Skin of body (tissue), 2 donors: ENCODE data around the gene XAB2. TPM values are rescaled to one million over a fixed set of nuclear protein-coding genes. Genes with fewer than 3 reads are reported as not detected.

Source experiments
- DNase-seq: peaks from one replicate; lab custom pipeline; 2025; lab: John Stamatoyannopoulos, UW
- total RNA-seq: library from RNA; depleted of rRNA; stranded (reverse); fragments of >200 nt; gene quantifications from one replicate; pipeline ENCODE4 v1.2.3, GENCODE V29; 2014

Gene XAB2
- total RNA-seq, result 21.9 TPM

DNA sequence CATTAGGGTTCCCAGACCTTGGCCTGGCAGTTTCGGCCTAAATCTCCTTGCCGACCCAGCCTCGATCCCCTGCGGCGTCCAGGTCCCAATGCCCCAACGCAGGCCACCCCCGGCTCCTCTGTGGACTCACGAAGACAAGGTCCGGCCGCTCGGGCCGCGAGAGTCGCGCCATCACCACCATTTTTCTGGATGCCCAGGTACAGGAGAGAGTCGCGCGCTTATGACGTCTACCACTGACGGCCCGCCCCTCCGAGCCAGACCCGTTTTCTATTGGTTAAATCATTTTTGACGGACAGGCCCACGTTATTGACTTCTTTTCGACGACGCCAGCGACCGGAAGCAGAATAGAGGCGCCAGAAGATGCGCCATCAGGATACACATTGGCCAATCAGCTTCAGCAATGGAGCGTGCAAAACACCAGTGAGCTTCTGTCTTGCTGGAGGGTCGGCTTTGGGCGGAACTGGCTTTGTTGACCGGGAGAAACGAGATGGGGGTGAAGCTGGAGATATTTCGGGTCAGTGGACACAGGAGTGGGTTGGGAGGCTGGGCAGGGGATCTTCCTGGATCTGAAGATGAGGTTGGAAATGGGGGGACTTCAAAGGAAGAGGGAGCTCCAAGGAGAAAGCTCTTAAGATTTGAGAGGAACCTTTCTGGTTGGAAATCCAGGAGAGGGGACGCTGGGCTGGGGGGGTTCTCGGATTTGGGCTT, at the start of gene XAB2, which contains the start of gene PET100:
TSS of gene XAB2 (minus strand) at position 199 of the 708 bp plus-strand sequence. CDS start at position 181, 18 bp downstream.
TSS of gene PET100 (plus strand) at position 447 of the 708 bp plus-strand sequence. CDS start at position 488, 41 bp downstream.
- peak; percentile 100 for DNase-seq

DNA sequence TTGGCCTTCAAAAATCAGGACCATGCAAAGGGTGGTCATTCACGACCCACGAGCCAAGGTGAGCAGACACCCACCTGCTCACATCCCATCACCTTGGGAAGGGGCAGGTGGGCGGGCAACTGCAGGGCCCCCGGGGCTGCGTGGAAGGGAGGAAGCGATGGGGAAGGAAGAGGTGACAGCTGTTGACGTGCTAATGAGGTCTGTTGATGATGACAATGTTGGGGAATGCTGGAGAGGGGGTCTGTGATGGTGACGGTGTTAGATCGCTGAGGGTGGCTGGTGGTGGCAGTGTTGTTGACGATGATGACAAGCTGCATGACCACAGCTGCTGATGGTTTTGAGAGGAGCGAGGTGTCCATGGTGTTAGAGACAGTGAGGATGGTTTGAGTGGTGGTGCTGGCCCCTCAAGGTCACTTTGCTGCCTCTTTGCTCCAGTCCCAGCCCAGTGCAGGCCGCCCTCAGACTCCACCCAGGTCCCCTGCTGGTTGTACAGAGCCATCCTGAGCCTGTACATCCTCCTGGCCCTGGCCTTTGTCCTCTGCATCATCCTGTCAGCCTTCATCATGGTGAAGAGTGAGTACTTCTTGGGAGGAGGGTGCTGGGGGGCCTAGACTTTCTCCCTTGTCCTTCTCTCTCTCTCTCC, 48.4 kb upstream of the XAB2 start:
- DNase-seq, result no peak

GRCh38 chr19:7676854-7677253, 47.5 kb upstream of the XAB2 start, which contains the start of gene MCEMP1:
Gene MCEMP1 (plus strand): TSS chr19:7677090. CDS start chr19:7677121, 31 bp downstream.
- no peak for DNase-seq

DNA sequence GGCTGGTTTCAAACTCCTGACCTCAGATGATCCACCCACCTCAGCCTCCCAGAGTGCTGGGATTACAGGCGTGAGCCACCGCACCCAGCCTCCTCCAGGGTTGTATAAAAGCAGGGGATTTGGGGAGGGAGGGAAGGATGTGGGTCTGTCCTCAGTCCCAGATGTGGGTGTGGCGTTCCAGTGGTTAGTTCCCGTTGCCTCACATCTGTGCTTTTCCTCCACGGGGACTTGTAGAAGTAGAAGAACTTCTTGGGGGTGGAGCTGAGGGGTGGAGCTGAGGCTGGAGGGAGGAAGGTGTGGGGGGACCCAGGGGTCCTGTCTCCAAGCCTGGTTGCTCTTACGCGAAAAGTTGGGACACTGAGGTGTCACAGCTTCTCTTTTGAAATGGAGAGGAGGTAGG, 47.0 kb upstream of the XAB2 start:
- no peak for DNase-seq

- DNase-seq, result peak; percentile 67
These were observed 45.0 kb upstream of the XAB2 start for GRCh38 chr19:7674010-7675005.

- no peak for DNase-seq
These were observed 43.2 kb upstream of the XAB2 start for GRCh38 chr19:7672522-7672921.

DNA sequence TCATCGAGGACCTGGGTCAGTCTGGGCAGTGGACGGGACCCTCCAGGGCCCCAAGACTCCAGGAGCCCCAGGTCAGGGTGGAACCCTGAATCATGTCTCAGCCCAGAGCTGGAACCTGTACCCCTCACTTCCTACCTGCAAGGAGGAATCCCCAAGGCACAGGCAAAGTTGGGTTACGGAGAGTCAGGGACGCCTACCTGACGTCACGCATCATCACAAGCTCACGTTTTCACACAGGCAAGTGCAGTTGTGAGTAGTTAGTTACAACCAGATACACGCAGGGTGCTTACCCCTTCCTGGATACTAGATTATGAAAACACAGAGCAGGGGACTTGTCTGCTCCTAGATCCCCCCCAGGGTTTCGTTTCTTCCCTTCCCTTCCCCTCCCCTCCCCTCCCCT, 41.4 kb upstream of the XAB2 start:
- DNase-seq, result no peak

DNA sequence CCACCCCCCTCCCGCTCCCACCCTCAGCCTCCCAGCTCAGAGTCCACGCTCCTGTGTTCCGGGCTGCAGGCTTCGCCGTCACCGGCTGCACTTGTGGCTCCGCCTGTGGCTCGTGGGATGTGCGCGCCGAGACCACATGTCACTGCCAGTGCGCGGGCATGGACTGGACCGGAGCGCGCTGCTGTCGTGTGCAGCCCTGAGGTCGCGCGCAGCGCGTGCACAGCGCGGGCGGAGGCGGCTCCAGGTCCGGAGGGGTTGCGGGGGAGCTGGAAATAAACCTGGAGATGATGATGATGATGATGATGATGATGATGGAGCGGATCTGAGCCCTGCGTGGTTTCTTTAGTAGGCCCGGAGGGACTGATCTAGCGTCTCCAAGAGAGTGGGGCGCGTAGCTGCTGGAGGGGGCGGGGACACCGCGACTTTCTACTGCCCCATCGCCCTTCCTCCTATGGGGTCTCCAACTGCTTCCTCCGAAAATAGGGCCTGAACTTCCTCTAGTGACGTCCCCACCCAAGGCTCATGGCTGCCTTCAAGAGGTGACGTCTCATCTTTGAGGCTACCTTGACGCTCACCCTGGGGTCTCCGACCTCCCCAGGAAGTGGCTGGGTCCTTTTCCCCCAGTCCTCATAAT, 40.9 kb upstream of the XAB2 start:
- DNase-seq, result peak; percentile 33

DNA sequence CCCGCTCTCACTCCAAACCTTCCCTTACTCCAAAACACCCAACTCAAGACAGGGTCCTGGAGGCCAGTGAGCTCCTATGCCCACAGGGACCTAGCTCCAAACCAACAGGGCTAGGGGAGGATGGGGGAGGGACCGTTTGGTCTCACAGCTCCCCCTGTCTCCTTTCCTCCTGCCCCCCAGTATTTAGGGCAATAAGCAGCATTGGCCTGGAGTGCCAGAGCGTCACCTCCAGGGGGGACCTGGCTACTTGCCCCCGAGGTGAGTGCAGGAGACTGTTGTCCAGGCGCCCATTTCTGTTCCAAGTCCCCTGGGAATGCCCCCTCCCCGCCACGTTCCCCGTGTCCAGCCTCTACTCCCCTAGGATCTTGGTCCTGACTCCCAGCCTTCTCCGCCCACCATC, 40.3 kb upstream of the XAB2 start:
- no peak for DNase-seq

DNA sequence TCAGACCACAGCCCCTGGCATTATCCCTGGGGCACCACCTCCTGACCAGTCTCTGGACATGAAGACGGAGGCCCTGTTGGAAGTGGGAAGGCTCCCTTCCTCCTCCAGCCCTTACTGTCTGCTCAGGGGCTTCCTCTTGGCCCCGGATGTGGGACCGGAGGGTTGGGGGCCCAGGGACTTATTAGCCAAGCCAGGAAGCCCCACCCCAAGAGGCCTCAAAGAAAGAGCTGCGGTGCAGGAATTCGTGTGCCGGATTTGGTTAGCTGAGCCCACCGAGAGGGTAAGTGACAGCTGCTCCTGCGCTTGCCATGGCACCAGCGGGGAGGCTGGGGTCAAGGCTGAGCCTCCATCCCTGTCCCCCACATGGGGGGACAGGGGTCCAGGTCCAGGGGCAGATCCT, 39.5 kb upstream of the XAB2 start, which contains the start of gene RETN:
TSS of gene RETN (plus strand) at position 208 of the 400 bp plus-strand sequence. CDS start 278 bp downstream, outside the sequence.
- no peak for DNase-seq

- peak; percentile 73 for DNase-seq
These were observed 35.7 kb upstream of the XAB2 start for GRCh38 chr19:7665076-7665475.

DNA sequence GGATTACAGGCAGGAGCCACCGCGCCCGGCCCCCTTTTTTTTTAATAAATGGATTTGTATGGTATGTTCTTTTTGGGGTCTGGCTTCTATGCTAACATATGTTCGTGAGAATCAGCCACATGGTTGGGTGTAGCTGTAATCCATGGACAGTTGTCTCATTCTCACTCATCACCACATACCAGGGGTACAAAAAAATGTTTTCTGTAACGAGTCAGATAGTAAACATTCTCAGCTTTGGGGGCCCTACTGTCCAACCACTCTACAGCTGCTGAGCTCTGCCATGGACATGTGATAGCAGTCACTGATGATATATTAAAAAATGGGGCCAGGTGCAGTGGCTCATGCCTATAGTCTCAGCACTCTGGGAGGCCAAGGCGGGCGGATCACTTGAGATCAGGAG, 34.4 kb upstream of the XAB2 start:
- DNase-seq, result peak; percentile 27

DNA sequence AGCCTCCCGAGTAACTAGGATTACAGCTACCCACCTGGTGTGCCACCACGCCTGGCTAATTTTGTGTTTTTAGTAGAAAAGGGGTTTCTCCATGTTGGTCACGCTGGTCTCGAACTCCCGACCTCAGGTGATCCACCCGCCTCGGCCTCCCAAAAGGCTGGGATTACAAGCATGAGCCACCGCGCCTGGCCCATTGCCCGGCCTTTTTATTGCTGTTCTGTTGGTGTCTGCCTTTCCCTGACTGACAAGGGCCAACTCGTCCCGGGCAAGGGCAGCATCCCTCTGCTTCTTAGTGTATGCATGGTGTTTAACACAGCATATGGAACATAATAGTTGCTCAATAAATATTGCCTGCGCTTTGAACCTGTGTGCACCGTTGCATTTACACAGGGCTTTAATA, 33.3 kb upstream of the XAB2 start:
- DNase-seq, result no peak

GRCh38 chr19:7661744-7662538, 32.6 kb upstream of the XAB2 start:
- no peak for DNase-seq

DNA sequence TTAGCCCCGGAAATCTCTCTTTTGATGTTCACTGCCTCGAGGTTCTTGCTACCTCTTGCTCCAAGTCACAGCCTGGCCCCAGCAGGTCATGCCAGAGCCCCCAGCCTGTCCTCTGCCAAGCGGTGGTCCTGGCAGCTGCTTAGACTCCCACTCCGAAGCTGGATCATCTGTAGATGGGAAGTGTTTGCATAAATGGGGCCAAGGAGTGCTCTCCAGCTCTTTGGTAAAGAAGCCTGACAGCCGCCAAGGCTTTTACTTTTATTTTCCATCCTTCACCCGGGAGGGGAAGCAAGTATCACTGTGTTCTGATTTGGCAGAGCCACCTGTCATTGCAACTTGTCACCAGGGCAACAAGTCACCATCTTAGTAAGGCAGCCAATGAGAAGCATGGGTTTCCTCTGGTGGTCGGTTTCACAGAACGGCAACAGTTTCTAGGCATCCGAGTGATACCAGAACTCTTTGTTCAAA, 28.9 kb upstream of the XAB2 start:
- DNase-seq, result no peak

GRCh38 chr19:7657131-7657751, 27.9 kb upstream of the XAB2 start:
- DNase-seq, result no peak

- no peak for DNase-seq
These were observed 26.2 kb upstream of the XAB2 start for GRCh38 chr19:7655581-7655980.

GRCh38 chr19:7654401-7654800, 25.1 kb upstream of the XAB2 start:
- DNase-seq, result no peak

- peak; percentile 79 for DNase-seq
These were observed 22.8 kb upstream of the XAB2 start for GRCh38 chr19:7652061-7652641.
